Stimulated activated naive CD8-positive, alpha-beta T cell treated with anti-CD3 and anti-CD28 coated beads, Interleukin-15, Interleukin-2, amounts not matched to agents 100 U/mL and 50 U/mL, for 24 hours (primary cell): ENCODE data around the gene CRYBG2.
A peak's percentile ranks its signal among the peaks of the same experiment; 100 is the strongest.

ENCODE experiments used
- ATAC-seq: fragments of 150-1000 bp; cut with Tn5 transposase; one replicate; pipeline ENCODE4 v1.10.0; 2021
- DNase-seq: peaks from one replicate; pipeline ENCODE4 v3.0.0; 2021

The CRYBG2 gene

DNA sequence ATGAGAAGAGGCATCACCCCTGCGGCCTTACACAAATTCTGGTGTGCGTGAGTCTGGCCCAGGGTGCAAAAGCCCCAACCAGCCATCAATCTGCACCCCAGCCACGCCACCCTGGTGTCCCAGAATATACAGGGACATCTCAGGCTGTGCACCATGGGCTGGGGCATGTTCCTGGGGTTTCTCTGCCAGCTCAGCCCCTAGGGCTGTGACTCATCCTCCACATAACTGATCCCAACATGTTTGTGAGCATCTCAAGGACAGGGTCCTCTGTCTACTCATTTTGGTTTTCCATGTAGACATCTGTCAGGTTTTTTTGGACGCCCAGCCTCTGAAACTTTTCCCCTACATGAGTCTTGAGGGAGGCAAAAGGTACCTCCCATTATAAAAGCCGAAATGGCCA lies 18.1 kb upstream of the CRYBG2 start:
- peak; percentile 56 for ATAC-seq
- DNase-seq = peak; percentile 28

DNA sequence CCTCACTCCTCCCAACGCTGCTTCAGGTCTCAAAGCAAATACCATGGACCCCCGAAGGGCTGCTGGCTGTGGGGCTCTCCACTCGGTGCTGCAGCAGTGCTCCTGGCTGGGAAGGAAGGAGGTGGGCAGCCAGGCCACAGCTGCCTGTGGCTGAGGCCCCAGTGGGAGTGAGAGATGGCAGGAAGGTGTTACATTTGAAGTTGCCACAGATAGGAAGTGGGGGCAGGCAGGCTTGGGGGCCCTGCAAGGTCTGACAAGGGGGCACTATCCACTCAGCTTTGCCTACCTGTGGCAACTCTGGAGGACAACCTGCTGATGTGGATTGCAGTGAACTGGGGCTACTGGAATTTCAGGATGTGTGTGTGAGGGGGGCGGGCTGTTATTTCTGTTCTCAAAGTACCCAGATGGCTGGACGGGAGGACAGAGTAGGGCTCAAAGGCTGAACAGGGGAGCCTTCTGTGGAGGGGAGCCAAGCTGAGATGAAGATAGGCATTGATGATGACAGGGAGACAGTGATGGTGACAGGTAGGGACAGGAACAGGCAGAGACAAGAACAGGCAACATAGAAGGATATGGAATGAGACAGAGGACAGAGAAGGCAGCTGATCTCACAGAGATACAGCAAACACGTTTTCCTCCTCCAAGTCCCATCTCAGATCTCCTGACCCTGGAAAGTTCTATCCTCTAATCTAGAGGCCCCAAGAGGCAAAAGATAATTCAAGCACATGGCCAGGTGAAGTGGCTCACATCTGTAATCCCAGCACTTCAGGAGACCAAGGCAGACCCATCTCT lies 16.9 kb upstream of the CRYBG2 start:
- ATAC-seq (no peak), DNase-seq (peak; percentile 36)

- no peak for DNase-seq
- no peak for ATAC-seq
Observed at GRCh38 chr1:26368486-26368885, 14.6 kb upstream of the CRYBG2 start.

GRCh38 chr1:26368006-26368405 lies 14.1 kb upstream of the CRYBG2 start:
- ATAC-seq (no peak), DNase-seq (no peak)

- ATAC-seq (no peak), DNase-seq (no peak)
Observed at GRCh38 chr1:26367441-26367840, 13.5 kb upstream of the CRYBG2 start.

GRCh38 chr1:26364956-26365355 lies 11.0 kb upstream of the CRYBG2 start:
- no peak for ATAC-seq
- DNase-seq = no peak

DNA sequence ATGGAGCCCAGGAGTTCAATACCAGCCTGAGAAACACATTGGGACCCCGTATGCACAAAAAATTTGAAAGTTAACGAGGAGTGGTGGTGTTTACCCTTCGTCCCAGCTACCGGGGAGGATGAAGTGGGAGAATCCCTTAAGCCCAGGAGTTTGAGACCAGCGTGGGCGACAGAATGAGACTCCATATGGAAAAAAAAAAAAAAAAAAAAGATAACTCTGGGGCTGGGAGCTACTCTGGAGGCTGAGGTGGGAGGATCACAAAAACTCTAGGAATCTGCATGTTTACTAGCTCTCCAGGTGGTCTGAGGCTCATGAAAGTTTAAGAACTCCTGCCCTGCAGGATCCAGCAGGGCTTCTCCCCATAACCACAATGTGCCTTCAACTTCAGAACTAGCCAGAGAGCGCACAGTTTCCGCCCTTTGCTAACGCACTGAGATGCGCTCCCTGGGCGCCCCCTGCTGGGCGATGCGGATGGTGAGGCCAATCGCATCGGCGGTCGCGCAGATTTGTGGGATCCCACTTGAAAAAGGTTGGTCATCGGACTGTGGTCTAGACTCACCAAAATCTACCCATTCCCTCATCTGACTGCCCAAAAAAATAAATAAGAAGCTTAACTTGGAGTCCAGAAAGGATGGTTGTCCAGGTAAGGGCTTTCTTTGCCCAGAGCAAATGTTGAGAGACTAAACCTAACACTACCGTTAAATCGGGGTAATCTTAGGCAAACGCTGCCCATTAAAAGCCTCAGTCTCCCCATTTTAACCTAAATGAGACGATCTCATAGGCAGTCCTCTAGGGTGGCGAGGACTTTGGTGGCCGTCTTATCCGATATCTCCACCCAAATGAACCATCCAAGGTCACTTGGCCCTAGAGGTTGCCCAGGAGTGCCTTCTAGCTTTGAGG lies 9.9 kb upstream of the CRYBG2 start:
- peak; percentile 93 for DNase-seq

GRCh38 chr1:26362331-26362730 lies 8.4 kb upstream of the CRYBG2 start:
- ATAC-seq (no peak), DNase-seq (no peak)

More for the DNA sequence above, 9.9 kb upstream of the CRYBG2 start:
- peak; percentile 71 for ATAC-seq

DNA sequence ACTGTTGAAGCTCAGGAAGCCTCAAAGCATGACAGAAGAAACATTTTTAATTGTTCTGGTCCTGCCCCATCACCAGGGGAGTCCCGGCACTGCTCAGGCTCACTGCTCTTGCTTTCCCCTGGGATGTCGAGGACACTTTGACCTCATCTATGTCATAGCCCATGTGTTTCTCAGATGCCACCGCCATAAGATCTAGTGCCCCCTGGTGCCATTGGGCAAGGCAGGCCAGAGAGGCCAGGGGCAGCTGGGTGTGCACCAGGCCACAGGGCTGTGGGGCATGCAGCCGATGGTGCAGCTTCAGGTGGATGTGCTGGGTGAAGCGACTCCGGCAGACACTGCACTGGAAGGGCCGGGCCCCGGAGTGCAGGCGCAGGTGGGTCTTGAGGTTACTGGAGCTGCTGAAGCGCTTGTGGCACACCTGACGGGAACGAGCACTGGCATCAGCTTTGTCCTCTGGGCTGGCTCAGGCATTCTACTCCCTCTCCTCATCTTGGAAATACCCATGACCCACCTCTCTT lies 7.7 kb upstream of the CRYBG2 start:
- no peak for ATAC-seq

DNA sequence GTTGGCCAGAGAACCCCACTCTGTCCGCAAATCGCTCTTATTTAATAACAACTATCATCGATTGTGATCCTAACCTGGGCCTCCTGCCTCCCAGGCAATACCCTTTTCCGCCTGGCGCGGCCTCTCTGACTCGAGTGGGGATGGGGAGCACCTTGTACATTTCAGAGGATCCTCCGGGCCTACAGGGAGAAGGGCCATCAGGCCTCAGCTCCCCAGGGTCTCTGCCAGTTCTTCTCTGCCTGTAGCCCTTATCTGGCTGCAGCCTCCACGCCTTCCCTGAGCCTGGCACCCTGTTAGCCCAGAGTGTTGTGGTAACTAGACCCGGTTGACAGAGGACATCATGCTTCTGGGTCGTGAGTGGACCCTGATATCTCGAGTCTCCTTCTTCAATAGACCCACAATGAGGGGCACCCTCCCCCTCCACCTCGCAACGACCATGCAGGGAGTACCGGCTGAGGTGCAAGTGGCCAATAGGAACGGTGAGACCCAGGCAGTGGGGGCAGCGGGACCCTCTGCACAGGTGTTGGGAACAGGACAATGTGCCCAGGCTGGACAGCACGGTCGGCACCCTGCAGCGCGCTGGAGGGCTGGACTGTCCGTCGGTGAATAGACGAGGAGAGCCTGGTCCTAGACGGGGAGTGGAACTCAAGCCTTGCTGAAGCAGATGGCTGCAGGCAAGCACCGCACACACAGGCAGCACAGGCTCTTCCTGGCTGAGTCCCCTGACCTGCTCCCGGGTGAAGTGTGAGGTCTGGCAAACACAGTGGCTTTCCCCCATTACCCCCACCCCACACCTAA lies 7.1 kb upstream of the CRYBG2 start:
- DNase-seq (no peak), ATAC-seq (no peak)

More for the DNA sequence above, 7.7 kb upstream of the CRYBG2 start:
- DNase-seq = no peak

DNA sequence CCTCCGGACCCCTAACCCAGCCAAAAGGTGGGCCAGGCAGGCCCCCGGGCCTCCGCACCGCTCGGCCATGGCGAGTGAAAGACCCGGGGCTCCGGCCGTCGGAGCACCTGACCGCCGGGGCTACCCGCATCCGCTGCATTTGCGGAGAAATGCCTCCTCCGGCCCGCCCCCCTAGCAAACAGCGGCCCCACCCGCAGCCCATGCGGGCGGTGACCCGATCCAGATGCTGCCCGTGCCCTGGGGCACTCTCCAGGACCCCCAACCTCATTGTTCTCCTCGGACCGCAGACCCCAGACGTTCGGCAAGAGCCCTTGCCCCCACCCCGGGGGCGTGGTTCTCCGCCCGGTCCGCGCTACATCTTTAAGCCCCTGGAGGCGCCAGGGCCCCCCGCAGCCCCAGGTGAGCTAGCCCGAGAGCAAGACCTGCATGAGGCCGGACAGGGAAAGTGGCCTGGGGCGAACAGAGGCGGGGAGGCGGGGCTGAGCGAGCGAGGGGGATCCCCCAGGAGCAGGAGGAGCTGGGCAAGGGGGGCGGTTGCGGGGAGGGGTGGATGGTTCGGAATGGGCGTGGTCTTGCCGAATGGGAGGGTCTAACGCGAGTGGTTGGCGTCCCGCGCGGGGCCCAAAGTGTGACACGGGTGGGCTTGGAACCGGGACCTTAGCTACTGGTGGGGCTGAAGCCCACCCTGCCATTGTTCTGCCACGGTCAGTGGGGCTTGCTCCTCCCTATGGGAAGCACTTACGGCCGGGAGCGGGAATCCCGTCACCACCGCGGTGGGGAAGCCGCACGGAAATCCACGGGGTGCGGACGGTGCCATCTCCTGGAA lies 6.3 kb upstream of the CRYBG2 start:
- ATAC-seq (no peak), DNase-seq (peak; percentile 66)

GRCh38 chr1:26358411-26359384 lies 4.8 kb upstream of the CRYBG2 start:
- DNase-seq (peak; percentile 69), ATAC-seq (peak; percentile 79)

GRCh38 chr1:26357121-26357602 lies 3.2 kb upstream of the CRYBG2 start:
- no peak for ATAC-seq
- no peak for DNase-seq

DNA sequence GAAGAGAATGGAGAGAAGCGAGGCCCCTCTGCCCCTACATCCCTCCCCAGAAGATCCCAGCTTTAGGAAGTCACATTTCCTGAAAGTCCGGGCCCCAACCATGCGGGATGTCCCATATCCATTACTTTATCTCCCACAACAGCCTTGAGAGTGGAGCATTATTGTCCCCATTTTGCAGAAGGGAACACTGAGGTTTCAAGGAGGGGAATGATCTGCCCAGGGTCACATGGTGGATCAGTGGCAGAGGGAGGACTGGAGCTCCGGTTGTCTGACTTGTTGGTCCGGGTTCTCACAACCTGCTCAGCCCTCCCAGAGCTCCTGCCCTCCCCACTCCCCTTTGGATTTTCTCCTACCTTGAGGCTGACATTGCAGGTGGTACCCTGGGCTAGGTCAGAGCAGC lies 2.2 kb upstream of the CRYBG2 start:
- ATAC-seq (no peak), DNase-seq (no peak)

DNA sequence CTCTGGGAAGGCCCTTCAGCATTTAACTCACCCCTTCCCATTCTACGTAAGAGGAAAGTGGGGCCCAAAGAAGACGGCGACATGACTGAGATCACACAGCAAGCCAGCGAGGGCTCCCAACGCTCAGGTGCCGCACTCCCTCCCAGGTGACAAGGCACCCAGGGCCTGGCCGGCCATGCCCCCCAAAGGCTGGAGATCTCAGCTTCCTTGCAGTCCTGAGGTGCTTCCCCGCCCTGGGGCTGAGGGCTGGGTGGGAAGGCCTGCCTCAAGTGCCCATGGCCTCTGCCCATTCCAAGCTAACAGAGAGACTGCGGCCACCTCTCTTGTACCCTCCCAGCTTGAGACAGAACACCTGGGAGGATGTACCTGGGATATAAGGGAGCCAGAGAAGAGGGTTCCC lies 1.0 kb upstream of the CRYBG2 start:
- ATAC-seq = no peak

GRCh38 chr1:26353210-26353859 lies 595 bp downstream of the CRYBG2 start:
- ATAC-seq = no peak

More for the DNA sequence above, 1.0 kb upstream of the CRYBG2 start:
- DNase-seq = no peak

GRCh38 chr1:26352338-26352679 lies 1.6 kb downstream of the CRYBG2 start:
- ATAC-seq = no peak
- DNase-seq = no peak

More at GRCh38 chr1:26353210-26353859, 595 bp downstream of the CRYBG2 start:
- DNase-seq = no peak

- DNase-seq (no peak), ATAC-seq (no peak)
Observed at GRCh38 chr1:26351590-26352337, 2.2 kb downstream of the CRYBG2 start.
